HG03066 (cell line): Measurements from ENCODE around the gene ULBP2.

Experiments
- ATAC-seq: cut with Tn5 transposase; IDR thresholded peaks from one replicate; pipeline ENCODE4 v1.9.1; 2021; ENCODE audit warnings: low read depth; ENCODE audit not compliant: unreplicated experiment

ULBP2 gene

GRCh38 chr6:149995235-149995750 lies 53.5 kb downstream of the ULBP2 start:
- ATAC-seq, result no peak

DNA sequence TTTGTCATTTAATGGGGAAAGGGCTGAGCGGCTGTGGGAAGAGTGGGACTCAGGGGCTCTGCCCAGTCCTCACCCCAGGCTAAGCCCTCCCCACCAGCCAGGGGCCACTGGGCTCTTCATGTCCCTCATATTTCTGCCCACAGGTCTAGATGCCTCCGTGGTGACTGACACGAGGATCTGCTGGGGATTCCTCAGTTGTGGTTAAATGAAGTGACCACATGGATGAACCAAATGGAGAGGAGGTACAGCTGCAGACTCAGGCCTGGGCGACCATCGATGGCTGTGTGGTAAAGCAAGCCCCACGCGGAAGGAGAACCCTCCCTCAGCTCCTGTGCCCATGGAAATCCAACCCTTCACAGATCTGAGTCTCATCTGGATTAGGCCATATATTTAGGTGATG lies 54.2 kb downstream of the ULBP2 start:
- ATAC-seq, result no peak
